ENCODE measurements around the gene ANKRD66.

DNA sequence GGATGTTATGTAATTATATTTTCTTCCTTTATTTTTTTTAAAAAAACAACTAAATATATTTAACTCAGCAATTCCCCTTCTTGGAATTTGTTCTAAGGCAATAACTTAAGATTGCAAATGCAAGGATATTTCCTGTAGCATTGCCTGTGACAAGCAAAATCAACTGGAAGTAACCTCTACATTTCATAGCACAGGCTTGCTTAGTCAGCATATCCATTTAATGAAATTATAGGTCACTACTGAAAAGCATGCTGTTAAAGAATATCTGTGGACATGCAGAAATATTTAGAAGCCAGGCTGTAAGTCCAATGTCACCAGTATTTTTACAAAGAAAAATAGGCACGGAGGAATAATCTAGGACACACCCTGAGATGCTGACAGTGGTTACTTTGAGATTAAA, 37.8 kb downstream of the ANKRD66 start:
- TF ChIP-seq, protein P1, sequence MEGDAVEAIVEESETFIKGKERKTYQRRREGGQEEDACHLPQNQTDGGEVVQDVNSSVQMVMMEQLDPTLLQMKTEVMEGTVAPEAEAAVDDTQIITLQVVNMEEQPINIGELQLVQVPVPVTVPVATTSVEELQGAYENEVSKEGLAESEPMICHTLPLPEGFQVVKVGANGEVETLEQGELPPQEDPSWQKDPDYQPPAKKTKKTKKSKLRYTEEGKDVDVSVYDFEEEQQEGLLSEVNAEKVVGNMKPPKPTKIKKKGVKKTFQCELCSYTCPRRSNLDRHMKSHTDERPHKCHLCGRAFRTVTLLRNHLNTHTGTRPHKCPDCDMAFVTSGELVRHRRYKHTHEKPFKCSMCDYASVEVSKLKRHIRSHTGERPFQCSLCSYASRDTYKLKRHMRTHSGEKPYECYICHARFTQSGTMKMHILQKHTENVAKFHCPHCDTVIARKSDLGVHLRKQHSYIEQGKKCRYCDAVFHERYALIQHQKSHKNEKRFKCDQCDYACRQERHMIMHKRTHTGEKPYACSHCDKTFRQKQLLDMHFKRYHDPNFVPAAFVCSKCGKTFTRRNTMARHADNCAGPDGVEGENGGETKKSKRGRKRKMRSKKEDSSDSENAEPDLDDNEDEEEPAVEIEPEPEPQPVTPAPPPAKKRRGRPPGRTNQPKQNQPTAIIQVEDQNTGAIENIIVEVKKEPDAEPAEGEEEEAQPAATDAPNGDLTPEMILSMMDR (IDR thresholded peaks at IDR 0.05), result no peak
- TF ChIP-seq POLR2A (IDR thresholded peaks at IDR 0.05), result no peak
